ENCODE results near the gene CFAP77.

CFAP77 gene

GRCh38 chr9:132509928-132510874 is 100.2 kb downstream of the CFAP77 start:
- no peak for DNase-seq (ENCODE audit: extremely low spot score)
- CTCF ChIA-PET: no interaction called here
- POLR2A ChIA-PET: no interaction called here
- no peak for TF ChIP-seq ARNT (IDR thresholded peaks at IDR 0.05)
- TF ChIP-seq FOXK2 (IDR thresholded peaks at IDR 0.05): no peak
- no peak for TF ChIP-seq SUZ12 (IDR thresholded peaks at IDR 0.05)
- TF ChIP-seq LEF1 (IDR thresholded peaks at IDR 0.05; ENCODE audit: borderline replicate concordance): no peak
- TF ChIP-seq BHLHE40 (IDR thresholded peaks at IDR 0.05; ENCODE audit: borderline replicate concordance): no peak
- no peak for TF ChIP-seq HDGF (IDR thresholded peaks at IDR 0.05; ENCODE audit: borderline replicate concordance)
- no peak for TF ChIP-seq SP1 (IDR thresholded peaks at IDR 0.05)
- no peak for TF ChIP-seq FOXA1 (IDR thresholded peaks at IDR 0.05)
- TF ChIP-seq FOXM1 (IDR thresholded peaks at IDR 0.05; ENCODE audit: borderline replicate concordance): no peak
- TF ChIP-seq TARDBP (IDR thresholded peaks at IDR 0.05): no peak
- TF ChIP-seq ZNF384 (IDR thresholded peaks at IDR 0.05): no peak
- TF ChIP-seq NFRKB (IDR thresholded peaks at IDR 0.05): no peak
- no peak for TF ChIP-seq L3MBTL2 (conservative IDR thresholded peaks at IDR 0.05)
- no peak for TF ChIP-seq CTBP1 (IDR thresholded peaks at IDR 0.05; ENCODE audit: borderline replicate concordance)
- TF ChIP-seq ELF4 (IDR thresholded peaks at IDR 0.05): no peak
- TF ChIP-seq PKNOX1 (IDR thresholded peaks at IDR 0.05): no peak

- DNase-seq (ENCODE audit: extremely low spot score): no peak
- ChIA-PET CTCF (interaction anchor here (0.7 kb wide), 1 partner anchor 20 kb away, joined by 3 read pairs; no protein-coding TSS in a partner anchor), POLR2A (no interaction called here)
- no peak for TF ChIP-seq FOXM1 (IDR thresholded peaks at IDR 0.05; ENCODE audit: borderline replicate concordance)
- no peak for TF ChIP-seq FOXK2 (IDR thresholded peaks at IDR 0.05)
- no peak for TF ChIP-seq TARDBP (IDR thresholded peaks at IDR 0.05)
- no peak for TF ChIP-seq BHLHE40 (IDR thresholded peaks at IDR 0.05; ENCODE audit: borderline replicate concordance)
- TF ChIP-seq FOXA1 (IDR thresholded peaks at IDR 0.05): no peak
- no peak for TF ChIP-seq ZNF384 (IDR thresholded peaks at IDR 0.05)
- no peak for TF ChIP-seq ARNT (IDR thresholded peaks at IDR 0.05)
- TF ChIP-seq L3MBTL2 (conservative IDR thresholded peaks at IDR 0.05): no peak
- no peak for TF ChIP-seq ELF4 (IDR thresholded peaks at IDR 0.05)
- no peak for TF ChIP-seq SP1 (IDR thresholded peaks at IDR 0.05)
- TF ChIP-seq PKNOX1 (IDR thresholded peaks at IDR 0.05): no peak
These were observed 101.4 kb downstream of the CFAP77 start for GRCh38 chr9:132511191-132511999.

GRCh38 chr9:132513416-132513815 is 103.4 kb downstream of the CFAP77 start:
- ChIA-PET POLR2A (no interaction called here), CTCF (no interaction called here)
- no peak for DNase-seq (ENCODE audit: extremely low spot score)
- TF ChIP-seq SP1 (IDR thresholded peaks at IDR 0.05) (no peak), BHLHE40 (IDR thresholded peaks at IDR 0.05; ENCODE audit: borderline replicate concordance) (no peak), HDGF (IDR thresholded peaks at IDR 0.05; ENCODE audit: borderline replicate concordance) (no peak)

- TF ChIP-seq HDGF (IDR thresholded peaks at IDR 0.05; ENCODE audit: borderline replicate concordance): no peak
- no peak for TF ChIP-seq SP1 (IDR thresholded peaks at IDR 0.05)
- TF ChIP-seq LEF1 (IDR thresholded peaks at IDR 0.05; ENCODE audit: borderline replicate concordance): no peak
- no peak for TF ChIP-seq TARDBP (IDR thresholded peaks at IDR 0.05)
- TF ChIP-seq FOXK2 (IDR thresholded peaks at IDR 0.05): no peak
- no peak for TF ChIP-seq CTBP1 (IDR thresholded peaks at IDR 0.05; ENCODE audit: borderline replicate concordance)
- no peak for TF ChIP-seq FOXM1 (IDR thresholded peaks at IDR 0.05; ENCODE audit: borderline replicate concordance)
- TF ChIP-seq L3MBTL2 (conservative IDR thresholded peaks at IDR 0.05): no peak
- TF ChIP-seq ZNF384 (IDR thresholded peaks at IDR 0.05): no peak
- no peak for TF ChIP-seq ELF4 (IDR thresholded peaks at IDR 0.05)
- no peak for TF ChIP-seq SUZ12 (IDR thresholded peaks at IDR 0.05)
- no peak for TF ChIP-seq PKNOX1 (IDR thresholded peaks at IDR 0.05)
- no peak for TF ChIP-seq ARNT (IDR thresholded peaks at IDR 0.05)
- TF ChIP-seq NFRKB (IDR thresholded peaks at IDR 0.05): no peak
- no peak for TF ChIP-seq FOXA1 (IDR thresholded peaks at IDR 0.05)
- TF ChIP-seq BHLHE40 (IDR thresholded peaks at IDR 0.05; ENCODE audit: borderline replicate concordance): no peak
- no peak for DNase-seq (ENCODE audit: extremely low spot score)
- POLR2A ChIA-PET: no interaction called here
- CTCF ChIA-PET: no interaction called here
These were observed 104.2 kb downstream of the CFAP77 start for GRCh38 chr9:132514011-132514744.

- ChIA-PET CTCF (interaction anchor here (0.6 to 0.7 kb wide), 2 partner anchors 14 to 58 kb away, joined by 3 to 5 read pairs; no protein-coding TSS in a partner anchor), POLR2A (no interaction called here)
- no peak for DNase-seq (ENCODE audit: extremely low spot score)
- no peak for TF ChIP-seq FOXM1 (IDR thresholded peaks at IDR 0.05; ENCODE audit: borderline replicate concordance)
- no peak for TF ChIP-seq BHLHE40 (IDR thresholded peaks at IDR 0.05; ENCODE audit: borderline replicate concordance)
- no peak for TF ChIP-seq LEF1 (IDR thresholded peaks at IDR 0.05; ENCODE audit: borderline replicate concordance)
- TF ChIP-seq SUZ12 (IDR thresholded peaks at IDR 0.05): no peak
These were observed 104.8 kb downstream of the CFAP77 start for GRCh38 chr9:132514821-132515220.

Data from HEK293T (cell line).